ENCODE measurements around the gene RAB1A. TPM values are rescaled to one million over a fixed set of nuclear protein-coding genes. Genes with fewer than 3 reads are reported as not detected.
A peak's percentile ranks its signal among the peaks of the same experiment; 100 is the strongest.

RAB1A gene
- polyA plus RNA-seq, 2 of the 4 experiments (the other 2 are of a cell fraction), result 308 to 417 TPM

DNA sequence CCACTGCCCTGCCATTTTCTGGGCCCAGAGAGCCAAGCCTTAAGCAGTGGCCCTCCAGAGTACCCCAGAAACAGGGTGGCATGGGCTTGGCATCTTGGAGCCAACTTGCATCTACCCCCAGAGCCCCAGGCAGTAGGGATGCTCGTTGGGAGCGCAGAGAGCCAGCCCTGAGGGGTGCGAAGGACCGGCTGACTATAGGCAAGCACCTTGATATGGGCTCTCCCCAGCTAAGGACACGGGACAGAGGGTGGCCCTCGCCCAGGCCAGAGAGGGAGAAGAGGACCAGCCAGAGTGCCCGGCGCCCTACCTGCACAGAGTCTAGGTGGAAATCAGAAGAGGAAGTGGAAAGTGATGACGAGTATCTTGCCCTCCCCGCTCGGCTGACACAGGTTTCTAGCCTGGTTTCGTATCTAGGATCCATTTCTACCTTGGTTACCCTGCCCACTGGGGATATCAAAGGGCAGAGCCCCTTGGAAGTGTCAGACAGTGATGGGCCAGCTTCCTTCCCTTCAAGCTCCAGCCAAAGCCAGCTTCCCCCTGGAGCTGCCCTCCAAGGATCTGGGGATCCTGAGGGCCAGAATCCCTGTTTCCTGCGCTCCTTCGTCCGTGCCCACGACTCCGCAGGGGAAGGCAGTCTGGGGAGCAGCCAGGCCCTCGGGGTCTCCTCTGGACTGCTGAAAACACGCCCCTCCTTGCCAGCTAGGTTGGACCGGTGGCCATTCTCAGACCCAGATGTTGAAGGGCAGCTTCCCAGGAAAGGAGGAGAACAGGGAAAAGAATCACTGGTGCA is 57.5 kb downstream of the RAB1A start:
- peaks cover 37% of the 10 kb centered on the region for H3K4me1 ChIP-seq
- no peaks in the 10 kb centered on the region for H3K9me3 ChIP-seq
- DNase-seq (ENCODE audit: low read depth in 1 of 2, low spot score in 1 of 2), result no peak
- FAIRE-seq, result no peak
- no peak overlapping the region for H3K27ac ChIP-seq
- 92% methylated on average over 20 of the region's 20 CpGs for WGBS (ENCODE audit: missing lambda C conversion rate)
- ChIA-PET POLR2A (interaction anchor here (0.6 to 2.5 kb wide), 3 partner anchors 17 to 155 kb away, joined by 3 to 13 read pairs (median 6); partner anchors contain the start of genes ACTR2 and RAB1A), CTCF (interaction anchor here (0.5 to 8.8 kb wide), 14 partner anchors 7 to 501 kb away, joined by 3 to 69 read pairs (median 4); partner anchors contain the start of gene RAB1A)
- TF ChIP-seq, protein P1, sequence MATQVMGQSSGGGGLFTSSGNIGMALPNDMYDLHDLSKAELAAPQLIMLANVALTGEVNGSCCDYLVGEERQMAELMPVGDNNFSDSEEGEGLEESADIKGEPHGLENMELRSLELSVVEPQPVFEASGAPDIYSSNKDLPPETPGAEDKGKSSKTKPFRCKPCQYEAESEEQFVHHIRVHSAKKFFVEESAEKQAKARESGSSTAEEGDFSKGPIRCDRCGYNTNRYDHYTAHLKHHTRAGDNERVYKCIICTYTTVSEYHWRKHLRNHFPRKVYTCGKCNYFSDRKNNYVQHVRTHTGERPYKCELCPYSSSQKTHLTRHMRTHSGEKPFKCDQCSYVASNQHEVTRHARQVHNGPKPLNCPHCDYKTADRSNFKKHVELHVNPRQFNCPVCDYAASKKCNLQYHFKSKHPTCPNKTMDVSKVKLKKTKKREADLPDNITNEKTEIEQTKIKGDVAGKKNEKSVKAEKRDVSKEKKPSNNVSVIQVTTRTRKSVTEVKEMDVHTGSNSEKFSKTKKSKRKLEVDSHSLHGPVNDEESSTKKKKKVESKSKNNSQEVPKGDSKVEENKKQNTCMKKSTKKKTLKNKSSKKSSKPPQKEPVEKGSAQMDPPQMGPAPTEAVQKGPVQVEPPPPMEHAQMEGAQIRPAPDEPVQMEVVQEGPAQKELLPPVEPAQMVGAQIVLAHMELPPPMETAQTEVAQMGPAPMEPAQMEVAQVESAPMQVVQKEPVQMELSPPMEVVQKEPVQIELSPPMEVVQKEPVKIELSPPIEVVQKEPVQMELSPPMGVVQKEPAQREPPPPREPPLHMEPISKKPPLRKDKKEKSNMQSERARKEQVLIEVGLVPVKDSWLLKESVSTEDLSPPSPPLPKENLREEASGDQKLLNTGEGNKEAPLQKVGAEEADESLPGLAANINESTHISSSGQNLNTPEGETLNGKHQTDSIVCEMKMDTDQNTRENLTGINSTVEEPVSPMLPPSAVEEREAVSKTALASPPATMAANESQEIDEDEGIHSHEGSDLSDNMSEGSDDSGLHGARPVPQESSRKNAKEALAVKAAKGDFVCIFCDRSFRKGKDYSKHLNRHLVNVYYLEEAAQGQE (IDR thresholded peaks at IDR 0.05), result no peak
- TF ChIP-seq RAD21 (conservative IDR thresholded peaks at IDR 0.05 in 1 of 2, IDR thresholded peaks at IDR 0.05 in 1 of 2), result 0 out of 5 replicates have a peak, but pooled peaks of 1 of the 2 experiments have one; percentile 9
- no peak for TF ChIP-seq KDM5A (IDR thresholded peaks at IDR 0.05)
- TF ChIP-seq CHD4 (IDR thresholded peaks at IDR 0.05; ENCODE audit: borderline replicate concordance), result no peak
- TF ChIP-seq POLR2AphosphoS2 (conservative IDR thresholded peaks at IDR 0.05; ENCODE audit: low read length), result peak; percentile 54; the same call in 1 of the 2 replicates
- TF ChIP-seq FOSL2 (IDR thresholded peaks at IDR 0.05), result no peak
- TF ChIP-seq FOSL2 (CRISPR knock-in tag; IDR thresholded peaks at IDR 0.05), result no peak
- H3K4me3 ChIP-seq, result no peak overlapping the region
- ATAC-seq, result no peak
- H3K4me2 ChIP-seq, result no peak overlapping the region

DNA sequence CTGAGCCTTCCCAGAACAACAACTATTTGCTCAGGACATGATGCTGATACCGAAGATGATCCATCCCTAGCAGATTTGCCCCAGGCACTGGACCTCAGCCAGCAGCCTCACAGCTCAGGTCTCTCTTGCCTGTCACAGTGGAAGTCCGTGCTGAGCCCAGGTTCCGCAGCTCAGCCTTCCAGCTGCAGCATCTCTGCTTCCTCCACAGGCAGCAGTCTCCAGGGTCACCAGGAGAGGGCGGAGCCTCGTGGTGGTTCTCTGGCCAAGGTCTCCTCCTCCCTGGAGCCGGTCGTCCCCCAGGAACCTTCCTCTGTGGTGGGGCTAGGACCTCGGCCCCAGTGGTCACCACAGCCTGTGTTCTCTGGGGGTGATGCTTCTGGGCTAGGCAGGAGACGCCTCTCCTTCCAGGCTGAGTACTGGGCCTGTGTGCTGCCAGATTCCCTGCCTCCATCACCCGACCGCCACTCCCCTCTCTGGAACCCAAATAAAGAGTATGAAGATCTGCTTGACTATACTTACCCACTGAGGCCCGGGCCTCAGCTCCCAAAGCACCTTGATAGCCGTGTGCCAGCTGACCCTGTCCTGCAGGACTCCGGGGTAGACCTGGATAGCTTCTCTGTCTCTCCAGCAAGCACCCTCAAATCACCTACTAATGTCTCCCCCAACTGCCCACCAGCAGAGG is 58.3 kb downstream of the RAB1A start:
- no peak overlapping the region for H3K4me2 ChIP-seq
- peak overlapping the region in 1 of 2 experiments; percentile 58; a peak in 2 of 6 replicates for H3K27ac ChIP-seq
- ATAC-seq (peak; percentile 52 to 66), DNase-seq (ENCODE audit: low read depth in 1 of 2, low spot score in 1 of 2) (peak in 1 of 2 experiments; percentile 36), FAIRE-seq (no peak)
- no peak overlapping the region for H3K4me3 ChIP-seq
- ChIA-PET POLR2A (interaction anchor here (0.7 to 2.5 kb wide), 3 partner anchors 18 to 156 kb away, joined by 3 to 13 read pairs (median 6); partner anchors contain the start of genes ACTR2 and RAB1A), CTCF (interaction anchor here (0.5 to 7.3 kb wide), 17 partner anchors 8 to 165 kb away, joined by 3 to 69 read pairs (median 4); partner anchors contain the start of genes CEP68 and RAB1A)
- no peaks in the 10 kb centered on the region for H3K9me3 ChIP-seq
- 72% methylated on average over 14 of the region's 14 CpGs for WGBS (ENCODE audit: missing lambda C conversion rate)
- TF ChIP-seq ZNF302 (CRISPR knock-in tag; IDR thresholded peaks at IDR 0.05) (no peak), HDAC2 (IDR thresholded peaks at IDR 0.05) (no peak), EP300 (IDR thresholded peaks at IDR 0.05) (no peak), RAD21 (conservative IDR thresholded peaks at IDR 0.05 in 1 of 2, IDR thresholded peaks at IDR 0.05 in 1 of 2) (no peak), SMC3 (IDR thresholded peaks at IDR 0.05) (0 out of 3 replicates have a peak, but pooled peaks have one; percentile 12), GATA3 (IDR thresholded peaks at IDR 0.05; ENCODE audit: borderline replicate concordance) (no peak), MAFK (IDR thresholded peaks at IDR 0.05; ENCODE audit: partially characterized antibody) (no peak)
- TF ChIP-seq, protein P2, sequence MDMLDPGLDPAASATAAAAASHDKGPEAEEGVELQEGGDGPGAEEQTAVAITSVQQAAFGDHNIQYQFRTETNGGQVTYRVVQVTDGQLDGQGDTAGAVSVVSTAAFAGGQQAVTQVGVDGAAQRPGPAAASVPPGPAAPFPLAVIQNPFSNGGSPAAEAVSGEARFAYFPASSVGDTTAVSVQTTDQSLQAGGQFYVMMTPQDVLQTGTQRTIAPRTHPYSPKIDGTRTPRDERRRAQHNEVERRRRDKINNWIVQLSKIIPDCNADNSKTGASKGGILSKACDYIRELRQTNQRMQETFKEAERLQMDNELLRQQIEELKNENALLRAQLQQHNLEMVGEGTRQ (IDR thresholded peaks at IDR 0.05), result no peak
- peaks cover 36% of the 10 kb centered on the region for H3K4me1 ChIP-seq

DNA sequence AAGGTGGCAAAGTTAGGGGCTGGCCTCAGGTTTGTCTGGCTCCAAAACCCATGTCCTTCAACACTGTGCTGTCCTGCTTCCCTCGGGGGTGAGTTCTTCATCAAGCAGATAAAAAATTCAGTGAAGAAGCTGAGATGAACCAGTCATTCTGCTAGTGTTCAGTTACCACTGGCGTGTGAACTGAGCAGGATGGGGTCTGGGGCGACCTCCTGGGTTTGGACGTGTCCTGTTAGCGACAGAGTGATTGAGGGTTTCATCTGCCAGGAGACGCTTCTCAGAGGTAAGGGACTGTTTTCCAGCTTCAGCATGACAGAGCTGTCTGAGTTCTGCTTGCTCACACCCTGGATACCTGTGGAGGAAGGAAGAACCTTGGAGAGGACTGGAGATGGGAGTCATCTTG is 59.0 kb downstream of the RAB1A start:
- no peak for DNase-seq (ENCODE audit: low read depth in 1 of 2, low spot score in 1 of 2)
- Histone ChIP-seq H3K4me2 (peak overlapping the region; percentile 20), H3K4me1 (peaks cover 31% of the 10 kb centered on the region), H3K4me3 (no peak overlapping the region), H3K9me3 (no peaks in the 10 kb centered on the region), H3K27ac (peak overlapping the region; percentile 3 to 58; a peak in 3 of 6 replicates)
- ATAC-seq, result peak; percentile 1; a peak in 1 of 6 replicates
- WGBS (ENCODE audit: missing lambda C conversion rate), result 89% methylated on average over 6 of the region's 6 CpGs
- FAIRE-seq, result no peak
- ChIA-PET POLR2A (interaction anchor here (0.7 to 2.5 kb wide), 4 partner anchors 14 to 157 kb away, joined by 3 to 13 read pairs (median 6); partner anchors contain the start of genes ACTR2, CEP68 and RAB1A), CTCF (interaction anchor here (0.6 to 7.3 kb wide), 14 partner anchors 7 to 116 kb away, joined by 3 to 69 read pairs (median 4); partner anchors contain the start of gene CEP68)
- TF ChIP-seq TFCP2L1 (CRISPR knock-in tag; IDR thresholded peaks at IDR 0.05) (no peak), SREBF2 (IDR thresholded peaks at IDR 0.05) (no peak), POLR2A (IDR thresholded peaks at IDR 0.05; ENCODE audit: low read length) (no peak), KDM1A (IDR thresholded peaks at IDR 0.05; ENCODE audit: low read depth) (no peak), JUNB (IDR thresholded peaks at IDR 0.05) (no peak), HDAC2 (IDR thresholded peaks at IDR 0.05) (no peak), RARB (CRISPR knock-in tag; IDR thresholded peaks at IDR 0.05) (no peak), NPAS2 (CRISPR knock-in tag; IDR thresholded peaks at IDR 0.05; ENCODE audit: borderline replicate concordance) (no peak)
- TF ChIP-seq, protein P3, sequence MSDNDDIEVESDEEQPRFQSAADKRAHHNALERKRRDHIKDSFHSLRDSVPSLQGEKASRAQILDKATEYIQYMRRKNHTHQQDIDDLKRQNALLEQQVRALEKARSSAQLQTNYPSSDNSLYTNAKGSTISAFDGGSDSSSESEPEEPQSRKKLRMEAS (IDR thresholded peaks at IDR 0.05), result no peak
- TF ChIP-seq, protein P4, sequence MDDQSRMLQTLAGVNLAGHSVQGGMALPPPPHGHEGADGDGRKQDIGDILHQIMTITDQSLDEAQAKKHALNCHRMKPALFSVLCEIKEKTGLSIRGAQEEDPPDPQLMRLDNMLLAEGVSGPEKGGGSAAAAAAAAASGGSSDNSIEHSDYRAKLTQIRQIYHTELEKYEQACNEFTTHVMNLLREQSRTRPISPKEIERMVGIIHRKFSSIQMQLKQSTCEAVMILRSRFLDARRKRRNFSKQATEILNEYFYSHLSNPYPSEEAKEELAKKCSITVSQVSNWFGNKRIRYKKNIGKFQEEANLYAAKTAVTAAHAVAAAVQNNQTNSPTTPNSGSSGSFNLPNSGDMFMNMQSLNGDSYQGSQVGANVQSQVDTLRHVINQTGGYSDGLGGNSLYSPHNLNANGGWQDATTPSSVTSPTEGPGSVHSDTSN (IDR thresholded peaks at IDR 0.05), result no peak
- TF ChIP-seq, protein P5, sequence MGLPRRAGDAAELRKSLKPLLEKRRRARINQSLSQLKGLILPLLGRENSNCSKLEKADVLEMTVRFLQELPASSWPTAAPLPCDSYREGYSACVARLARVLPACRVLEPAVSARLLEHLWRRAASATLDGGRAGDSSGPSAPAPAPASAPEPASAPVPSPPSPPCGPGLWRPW (IDR thresholded peaks at IDR 0.05), result no peak

Data from A549 (cell line).